K562 (cell line): Measurements from ENCODE around the gene DOCK7. TPM values are rescaled to one million over a fixed set of nuclear protein-coding genes. Genes with fewer than 3 reads are reported as not detected.

Source experiments
- CBX2 ChIP-seq: fragments of 200-600 bp; sonication (generic); IDR thresholded peaks from one replicate; pipeline ENCODE4 v1.6.1; 2012; ENCODE audit warnings: mild to moderate bottlenecking, low read length, inconsistent platforms; ENCODE audit not compliant: insufficient read depth, poor library complexity, severe bottlenecking
- EHMT2 ChIP-seq: fragments of 450-650 bp; IDR thresholded peaks from 2 replicates; pipeline ENCODE4 v1.6.1; 2018; ENCODE audit warnings: antibody characterized with exemption
- MYBL2 ChIP-seq, 2 experiments: fragments of 450-650 bp in 1 of 2; sonication (generic) in 1 of 2; formaldehyde crosslinking in 1 of 2; IDR thresholded peaks; 2 replicates each; pipeline versions ENCODE4 v1.6.1 to v1.8.1; 2017 to 2022; ENCODE audit warnings: borderline replicate concordance in 1 of 2, inconsistent platforms in 1 of 2, low read depth in 1 of 2, mild to moderate bottlenecking in 1 of 2, missing genetic modification reagents in 1 of 2, moderate library complexity in 1 of 2
- NEUROD1 ChIP-seq: fragments of 150-350 bp; IDR thresholded peaks from 2 replicates; pipeline ENCODE4 v1.6.1; 2014; ENCODE audit warnings: borderline replicate concordance, low read length, low read depth; ENCODE audit not compliant: partially characterized antibody
- NFIC ChIP-seq: fragments of 450-650 bp; IDR thresholded peaks from 2 replicates; pipeline ENCODE4 v1.6.1; 2017; ENCODE audit warnings: mild to moderate bottlenecking, inconsistent platforms
- PPARD ChIP-seq: fragments of 250-450 bp; sonication (Bioruptor Pico); IDR thresholded peaks from 2 replicates; pipeline ENCODE4 v1.8.0; 2022; ENCODE audit warnings: inconsistent platforms, mild to moderate bottlenecking, moderate library complexity
- PYGO2 ChIP-seq: fragments of 450-650 bp; IDR thresholded peaks from 2 replicates; pipeline ENCODE4 v1.6.1; 2016; ENCODE audit warnings: mild to moderate bottlenecking, missing genetic modification characterization, moderate library complexity, missing compliant biosample characterization
- SMAD1 ChIP-seq: fragments of 150-350 bp; IDR thresholded peaks from 2 replicates; pipeline ENCODE4 v1.6.1; 2014; ENCODE audit warnings: low read length, low read depth; ENCODE audit not compliant: partially characterized antibody
- SREBF1 ChIP-seq: fragments of 150-350 bp; IDR thresholded peaks from 2 replicates; pipeline ENCODE4 v1.6.1; 2014; ENCODE audit warnings: antibody characterized with exemption, low read depth, low read length, borderline replicate concordance
- SRF ChIP-seq, 2 experiments: fragments of 250-450, 450-650 bp in 1 of 2; sonication (Bioruptor Pico) in 1 of 2; sonication (generic) in 1 of 2; formaldehyde crosslinking; IDR thresholded peaks; 2 replicates each; pipeline versions ENCODE4 v1.5.0 to v1.5.1; 2020 to 2022; ENCODE audit warnings: mild to moderate bottlenecking in 1 of 2, missing genetic modification reagents in 1 of 2
- ZNF79 ChIP-seq: fragments of 250-450 bp; sonication (Bioruptor Pico); IDR thresholded peaks from 2 replicates; pipeline ENCODE4 v1.4.0; 2020; ENCODE audit warnings: low read depth, mild to moderate bottlenecking, moderate library complexity
- polyA plus RNA-seq, 8 experiments: library from polyadenylated mRNA; depleted of rRNA in 4 of 8; stranded (reverse) in 5 of 8; unstranded in 3 of 8; fragments of >200 nt; fragmentation: Nextera tagmentation in 2 of 8; fragmentation: Illumina TruSeq in 1 of 8; extraction: Ambion mirVana in 2 of 8; extraction: Trizol in 1 of 8; gene quantifications; 2 replicates each; pipeline versions ENCODE4 v1.2.1 to v1.2.3, GENCODE V29; 2011 to 2014; ENCODE audit warnings: inconsistent platforms in 1 of 8, missing spikeins in 1 of 8
- total RNA-seq, 7 experiments: library from RNA; depleted of rRNA in 6 of 7; stranded (reverse); fragments of >200 nt in 6 of 7; fragmentation: Illumina TruSeq in 2 of 7; extraction: Trizol in 2 of 7; gene quantifications; 2 replicates each; pipeline versions ENCODE4 v1.2.1 to v1.2.3, GENCODE V29; 2011 to 2021; ENCODE audit warnings: low replicate concordance in 1 of 7
- TF ChIP-seq, protein P1 (sequence below): sonication (generic); formaldehyde crosslinking; IDR thresholded peaks from 2 replicates; pipeline ENCODE4 v1.8.0; 2023; ENCODE audit warnings: missing genetic modification reagents, mild to moderate bottlenecking, borderline replicate concordance
- TF ChIP-seq, protein P2 (sequence below): IDR thresholded peaks from 3 replicates; pipeline ENCODE4 v1.6.1; 2011; ENCODE audit warnings: borderline replicate concordance, mild to moderate bottlenecking; ENCODE audit not compliant: insufficient read length, insufficient read depth
- TF ChIP-seq, protein P3 (sequence below): fragments of 450-650 bp; formaldehyde crosslinking; IDR thresholded peaks from 2 replicates; pipeline ENCODE4 v1.4.0; 2020; ENCODE audit warnings: mild to moderate bottlenecking, mixed read lengths
- TF ChIP-seq, protein P4 (sequence below): sonication (generic); formaldehyde crosslinking; IDR thresholded peaks from 2 replicates; pipeline ENCODE4 v1.8.0; 2022; ENCODE audit warnings: missing genetic modification reagents, mild to moderate bottlenecking, borderline replicate concordance

DOCK7 gene
- total and polyA plus RNA-seq, 9 of the 15 experiments (the other 6 are each of a cell fraction or from before 2014, with no cell fraction given): 4.9 to 35.1 (median 12.6) TPM

DNA sequence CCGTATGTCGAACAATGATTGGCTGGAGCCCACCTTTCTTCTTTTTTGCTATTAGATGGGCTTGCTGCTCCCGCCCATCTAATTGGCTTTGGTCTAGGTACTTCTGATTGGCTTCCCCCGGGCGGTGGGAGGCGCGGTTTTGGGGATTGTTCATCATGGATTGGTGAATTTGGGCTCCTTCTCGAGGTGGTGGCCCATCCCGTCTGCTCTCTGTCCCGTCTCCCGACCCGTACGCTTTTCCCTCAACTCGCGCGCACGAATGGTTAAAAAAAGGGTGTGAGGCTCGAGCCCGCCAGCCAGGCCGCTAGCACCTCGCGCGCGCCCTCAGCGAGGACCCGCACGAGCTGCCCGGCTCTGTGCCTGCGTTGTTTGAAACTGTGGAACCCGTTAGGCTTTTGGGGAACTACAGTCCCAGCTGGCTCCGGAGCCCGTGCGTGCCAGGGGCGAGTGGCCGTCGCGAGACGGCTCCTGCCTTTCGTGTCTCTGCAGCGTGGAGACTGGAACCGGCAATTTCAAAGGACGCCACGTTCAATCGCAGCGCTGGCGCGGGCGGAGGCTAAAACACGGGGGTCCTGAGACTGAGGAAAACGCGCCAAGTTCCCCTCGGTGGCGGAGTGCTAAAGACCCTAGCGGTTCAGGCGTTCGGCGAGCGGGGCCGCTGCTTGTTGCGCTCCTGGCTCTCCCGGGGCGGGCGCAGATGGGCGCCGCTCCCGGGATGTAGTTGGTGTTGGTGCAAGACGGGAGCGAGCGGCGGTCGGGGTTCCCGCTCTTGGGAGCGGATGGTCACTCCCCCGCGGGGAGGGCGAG, 251.5 kb downstream of the DOCK7 start, which contains the start of gene USP1 (continued):
- 0 out of 2 replicates have a peak, but pooled peaks have one; percentile 9 for TF ChIP-seq NFIC
- TF ChIP-seq SRF (CRISPR knock-in tag; IDR thresholded peaks at IDR 0.05): no peak
- peak; percentile 44 for TF ChIP-seq SMAD1
- TF ChIP-seq, protein P1, sequence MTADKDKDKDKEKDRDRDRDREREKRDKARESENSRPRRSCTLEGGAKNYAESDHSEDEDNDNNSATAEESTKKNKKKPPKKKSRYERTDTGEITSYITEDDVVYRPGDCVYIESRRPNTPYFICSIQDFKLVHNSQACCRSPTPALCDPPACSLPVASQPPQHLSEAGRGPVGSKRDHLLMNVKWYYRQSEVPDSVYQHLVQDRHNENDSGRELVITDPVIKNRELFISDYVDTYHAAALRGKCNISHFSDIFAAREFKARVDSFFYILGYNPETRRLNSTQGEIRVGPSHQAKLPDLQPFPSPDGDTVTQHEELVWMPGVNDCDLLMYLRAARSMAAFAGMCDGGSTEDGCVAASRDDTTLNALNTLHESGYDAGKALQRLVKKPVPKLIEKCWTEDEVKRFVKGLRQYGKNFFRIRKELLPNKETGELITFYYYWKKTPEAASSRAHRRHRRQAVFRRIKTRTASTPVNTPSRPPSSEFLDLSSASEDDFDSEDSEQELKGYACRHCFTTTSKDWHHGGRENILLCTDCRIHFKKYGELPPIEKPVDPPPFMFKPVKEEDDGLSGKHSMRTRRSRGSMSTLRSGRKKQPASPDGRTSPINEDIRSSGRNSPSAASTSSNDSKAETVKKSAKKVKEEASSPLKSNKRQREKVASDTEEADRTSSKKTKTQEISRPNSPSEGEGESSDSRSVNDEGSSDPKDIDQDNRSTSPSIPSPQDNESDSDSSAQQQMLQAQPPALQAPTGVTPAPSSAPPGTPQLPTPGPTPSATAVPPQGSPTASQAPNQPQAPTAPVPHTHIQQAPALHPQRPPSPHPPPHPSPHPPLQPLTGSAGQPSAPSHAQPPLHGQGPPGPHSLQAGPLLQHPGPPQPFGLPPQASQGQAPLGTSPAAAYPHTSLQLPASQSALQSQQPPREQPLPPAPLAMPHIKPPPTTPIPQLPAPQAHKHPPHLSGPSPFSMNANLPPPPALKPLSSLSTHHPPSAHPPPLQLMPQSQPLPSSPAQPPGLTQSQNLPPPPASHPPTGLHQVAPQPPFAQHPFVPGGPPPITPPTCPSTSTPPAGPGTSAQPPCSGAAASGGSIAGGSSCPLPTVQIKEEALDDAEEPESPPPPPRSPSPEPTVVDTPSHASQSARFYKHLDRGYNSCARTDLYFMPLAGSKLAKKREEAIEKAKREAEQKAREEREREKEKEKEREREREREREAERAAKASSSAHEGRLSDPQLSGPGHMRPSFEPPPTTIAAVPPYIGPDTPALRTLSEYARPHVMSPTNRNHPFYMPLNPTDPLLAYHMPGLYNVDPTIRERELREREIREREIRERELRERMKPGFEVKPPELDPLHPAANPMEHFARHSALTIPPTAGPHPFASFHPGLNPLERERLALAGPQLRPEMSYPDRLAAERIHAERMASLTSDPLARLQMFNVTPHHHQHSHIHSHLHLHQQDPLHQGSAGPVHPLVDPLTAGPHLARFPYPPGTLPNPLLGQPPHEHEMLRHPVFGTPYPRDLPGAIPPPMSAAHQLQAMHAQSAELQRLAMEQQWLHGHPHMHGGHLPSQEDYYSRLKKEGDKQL: no peak
- no peak for TF ChIP-seq SREBF1
- TF ChIP-seq, protein P2, sequence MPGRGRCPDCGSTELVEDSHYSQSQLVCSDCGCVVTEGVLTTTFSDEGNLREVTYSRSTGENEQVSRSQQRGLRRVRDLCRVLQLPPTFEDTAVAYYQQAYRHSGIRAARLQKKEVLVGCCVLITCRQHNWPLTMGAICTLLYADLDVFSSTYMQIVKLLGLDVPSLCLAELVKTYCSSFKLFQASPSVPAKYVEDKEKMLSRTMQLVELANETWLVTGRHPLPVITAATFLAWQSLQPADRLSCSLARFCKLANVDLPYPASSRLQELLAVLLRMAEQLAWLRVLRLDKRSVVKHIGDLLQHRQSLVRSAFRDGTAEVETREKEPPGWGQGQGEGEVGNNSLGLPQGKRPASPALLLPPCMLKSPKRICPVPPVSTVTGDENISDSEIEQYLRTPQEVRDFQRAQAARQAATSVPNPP: no peak
- no peak for TF ChIP-seq PPARD
- TF ChIP-seq, protein P3, sequence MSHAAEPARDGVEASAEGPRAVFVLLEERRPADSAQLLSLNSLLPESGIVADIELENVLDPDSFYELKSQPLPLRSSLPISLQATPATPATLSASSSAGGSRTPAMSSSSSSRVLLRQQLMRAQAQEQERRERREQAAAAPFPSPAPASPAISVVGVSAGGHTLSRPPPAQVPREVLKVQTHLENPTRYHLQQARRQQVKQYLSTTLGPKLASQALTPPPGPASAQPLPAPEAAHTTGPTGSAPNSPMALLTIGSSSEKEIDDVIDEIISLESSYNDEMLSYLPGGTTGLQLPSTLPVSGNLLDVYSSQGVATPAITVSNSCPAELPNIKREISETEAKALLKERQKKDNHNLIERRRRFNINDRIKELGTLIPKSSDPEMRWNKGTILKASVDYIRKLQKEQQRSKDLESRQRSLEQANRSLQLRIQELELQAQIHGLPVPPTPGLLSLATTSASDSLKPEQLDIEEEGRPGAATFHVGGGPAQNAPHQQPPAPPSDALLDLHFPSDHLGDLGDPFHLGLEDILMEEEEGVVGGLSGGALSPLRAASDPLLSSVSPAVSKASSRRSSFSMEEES: no peak
- TF ChIP-seq NEUROD1: peak; percentile 20
- peak; percentile 84 for TF ChIP-seq MYBL2 (IDR thresholded peaks at IDR 0.05; ENCODE audit: low read depth)
- no peak for TF ChIP-seq MYBL2 (CRISPR knock-in tag; IDR thresholded peaks at IDR 0.05; ENCODE audit: borderline replicate concordance)
- TF ChIP-seq ZNF79 (CRISPR knock-in tag): no peak
- TF ChIP-seq, protein P4, sequence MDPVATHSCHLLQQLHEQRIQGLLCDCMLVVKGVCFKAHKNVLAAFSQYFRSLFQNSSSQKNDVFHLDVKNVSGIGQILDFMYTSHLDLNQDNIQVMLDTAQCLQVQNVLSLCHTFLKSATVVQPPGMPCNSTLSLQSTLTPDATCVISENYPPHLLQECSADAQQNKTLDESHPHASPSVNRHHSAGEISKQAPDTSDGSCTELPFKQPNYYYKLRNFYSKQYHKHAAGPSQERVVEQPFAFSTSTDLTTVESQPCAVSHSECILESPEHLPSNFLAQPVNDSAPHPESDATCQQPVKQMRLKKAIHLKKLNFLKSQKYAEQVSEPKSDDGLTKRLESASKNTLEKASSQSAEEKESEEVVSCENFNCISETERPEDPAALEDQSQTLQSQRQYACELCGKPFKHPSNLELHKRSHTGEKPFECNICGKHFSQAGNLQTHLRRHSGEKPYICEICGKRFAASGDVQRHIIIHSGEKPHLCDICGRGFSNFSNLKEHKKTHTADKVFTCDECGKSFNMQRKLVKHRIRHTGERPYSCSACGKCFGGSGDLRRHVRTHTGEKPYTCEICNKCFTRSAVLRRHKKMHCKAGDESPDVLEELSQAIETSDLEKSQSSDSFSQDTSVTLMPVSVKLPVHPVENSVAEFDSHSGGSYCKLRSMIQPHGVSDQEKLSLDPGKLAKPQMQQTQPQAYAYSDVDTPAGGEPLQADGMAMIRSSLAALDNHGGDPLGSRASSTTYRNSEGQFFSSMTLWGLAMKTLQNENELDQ: no peak
- TF ChIP-seq CBX2: no peak
- no peak for TF ChIP-seq EHMT2
- no peak for TF ChIP-seq PYGO2 (tag)
